Measurements from ENCODE around the gene LYPD6B.

LYPD6B gene

DNA sequence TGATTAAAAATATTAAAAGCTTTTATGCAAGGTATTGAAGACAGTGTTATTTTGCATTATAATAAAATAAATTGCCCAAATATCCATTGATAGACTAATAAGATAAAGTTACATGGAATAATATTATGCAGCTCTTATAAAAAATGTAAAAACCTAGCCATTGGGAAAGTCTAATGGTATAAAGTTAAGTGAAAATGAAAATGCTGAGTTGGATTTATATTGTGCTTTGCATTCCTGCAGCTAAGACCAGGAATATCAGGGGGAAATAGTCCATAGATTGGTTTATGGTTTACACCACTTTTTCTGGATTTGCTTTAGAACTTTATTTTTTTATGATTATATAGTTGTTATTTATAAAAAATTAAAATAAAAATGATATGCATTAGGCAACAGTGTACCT, 46.1 kb upstream of the LYPD6B start:
- Histone ChIP-seq H3K27me3 (ENCODE audit: insufficient read depth, poor library complexity, severe bottlenecking) (no peaks in the 10 kb centered on the region), H3K27ac (replicated peaks) (no peak overlapping the region), H3K4me3 (replicated peaks; ENCODE audit: insufficient read depth, low read length) (no peak overlapping the region)
- no peak for TF ChIP-seq SPI1 (IDR thresholded peaks at IDR 0.05; ENCODE audit: borderline replicate concordance, low read depth)
- TF ChIP-seq, protein P1, sequence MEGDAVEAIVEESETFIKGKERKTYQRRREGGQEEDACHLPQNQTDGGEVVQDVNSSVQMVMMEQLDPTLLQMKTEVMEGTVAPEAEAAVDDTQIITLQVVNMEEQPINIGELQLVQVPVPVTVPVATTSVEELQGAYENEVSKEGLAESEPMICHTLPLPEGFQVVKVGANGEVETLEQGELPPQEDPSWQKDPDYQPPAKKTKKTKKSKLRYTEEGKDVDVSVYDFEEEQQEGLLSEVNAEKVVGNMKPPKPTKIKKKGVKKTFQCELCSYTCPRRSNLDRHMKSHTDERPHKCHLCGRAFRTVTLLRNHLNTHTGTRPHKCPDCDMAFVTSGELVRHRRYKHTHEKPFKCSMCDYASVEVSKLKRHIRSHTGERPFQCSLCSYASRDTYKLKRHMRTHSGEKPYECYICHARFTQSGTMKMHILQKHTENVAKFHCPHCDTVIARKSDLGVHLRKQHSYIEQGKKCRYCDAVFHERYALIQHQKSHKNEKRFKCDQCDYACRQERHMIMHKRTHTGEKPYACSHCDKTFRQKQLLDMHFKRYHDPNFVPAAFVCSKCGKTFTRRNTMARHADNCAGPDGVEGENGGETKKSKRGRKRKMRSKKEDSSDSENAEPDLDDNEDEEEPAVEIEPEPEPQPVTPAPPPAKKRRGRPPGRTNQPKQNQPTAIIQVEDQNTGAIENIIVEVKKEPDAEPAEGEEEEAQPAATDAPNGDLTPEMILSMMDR (IDR thresholded peaks at IDR 0.05; ENCODE audit: insufficient read depth, low read length), result no peak
- TF ChIP-seq POLR2AphosphoS5 (IDR thresholded peaks at IDR 0.05; ENCODE audit: low read depth), result no peak
- TF ChIP-seq, protein P2, sequence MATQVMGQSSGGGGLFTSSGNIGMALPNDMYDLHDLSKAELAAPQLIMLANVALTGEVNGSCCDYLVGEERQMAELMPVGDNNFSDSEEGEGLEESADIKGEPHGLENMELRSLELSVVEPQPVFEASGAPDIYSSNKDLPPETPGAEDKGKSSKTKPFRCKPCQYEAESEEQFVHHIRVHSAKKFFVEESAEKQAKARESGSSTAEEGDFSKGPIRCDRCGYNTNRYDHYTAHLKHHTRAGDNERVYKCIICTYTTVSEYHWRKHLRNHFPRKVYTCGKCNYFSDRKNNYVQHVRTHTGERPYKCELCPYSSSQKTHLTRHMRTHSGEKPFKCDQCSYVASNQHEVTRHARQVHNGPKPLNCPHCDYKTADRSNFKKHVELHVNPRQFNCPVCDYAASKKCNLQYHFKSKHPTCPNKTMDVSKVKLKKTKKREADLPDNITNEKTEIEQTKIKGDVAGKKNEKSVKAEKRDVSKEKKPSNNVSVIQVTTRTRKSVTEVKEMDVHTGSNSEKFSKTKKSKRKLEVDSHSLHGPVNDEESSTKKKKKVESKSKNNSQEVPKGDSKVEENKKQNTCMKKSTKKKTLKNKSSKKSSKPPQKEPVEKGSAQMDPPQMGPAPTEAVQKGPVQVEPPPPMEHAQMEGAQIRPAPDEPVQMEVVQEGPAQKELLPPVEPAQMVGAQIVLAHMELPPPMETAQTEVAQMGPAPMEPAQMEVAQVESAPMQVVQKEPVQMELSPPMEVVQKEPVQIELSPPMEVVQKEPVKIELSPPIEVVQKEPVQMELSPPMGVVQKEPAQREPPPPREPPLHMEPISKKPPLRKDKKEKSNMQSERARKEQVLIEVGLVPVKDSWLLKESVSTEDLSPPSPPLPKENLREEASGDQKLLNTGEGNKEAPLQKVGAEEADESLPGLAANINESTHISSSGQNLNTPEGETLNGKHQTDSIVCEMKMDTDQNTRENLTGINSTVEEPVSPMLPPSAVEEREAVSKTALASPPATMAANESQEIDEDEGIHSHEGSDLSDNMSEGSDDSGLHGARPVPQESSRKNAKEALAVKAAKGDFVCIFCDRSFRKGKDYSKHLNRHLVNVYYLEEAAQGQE (IDR thresholded peaks at IDR 0.05; ENCODE audit: insufficient replicate concordance, low read depth), result no peak
- TF ChIP-seq GABPA (IDR thresholded peaks at IDR 0.05; ENCODE audit: low read depth), result no peak
- no peak for DNase-seq (ENCODE audit: low read depth in 1 of 2, low spot score in 1 of 2)

- Histone ChIP-seq H3K4me3 (replicated peaks; ENCODE audit: insufficient read depth, low read length) (no peak overlapping the region), H3K27ac (replicated peaks) (no peak overlapping the region), H3K27me3 (ENCODE audit: insufficient read depth, poor library complexity, severe bottlenecking) (no peaks in the 10 kb centered on the region)
- no peak for DNase-seq (ENCODE audit: low read depth in 1 of 2, low spot score in 1 of 2)
- TF ChIP-seq, protein P1 (IDR thresholded peaks at IDR 0.05; ENCODE audit: insufficient read depth, low read length), result no peak
- no peak for TF ChIP-seq POLR2AphosphoS5 (IDR thresholded peaks at IDR 0.05; ENCODE audit: low read depth)
- TF ChIP-seq, protein P2 (IDR thresholded peaks at IDR 0.05; ENCODE audit: insufficient replicate concordance, low read depth), result no peak
- TF ChIP-seq GABPA (IDR thresholded peaks at IDR 0.05; ENCODE audit: low read depth), result no peak
Measured at GRCh38 chr2:148993351-148993750, 45.1 kb upstream of the LYPD6B start.

DNA sequence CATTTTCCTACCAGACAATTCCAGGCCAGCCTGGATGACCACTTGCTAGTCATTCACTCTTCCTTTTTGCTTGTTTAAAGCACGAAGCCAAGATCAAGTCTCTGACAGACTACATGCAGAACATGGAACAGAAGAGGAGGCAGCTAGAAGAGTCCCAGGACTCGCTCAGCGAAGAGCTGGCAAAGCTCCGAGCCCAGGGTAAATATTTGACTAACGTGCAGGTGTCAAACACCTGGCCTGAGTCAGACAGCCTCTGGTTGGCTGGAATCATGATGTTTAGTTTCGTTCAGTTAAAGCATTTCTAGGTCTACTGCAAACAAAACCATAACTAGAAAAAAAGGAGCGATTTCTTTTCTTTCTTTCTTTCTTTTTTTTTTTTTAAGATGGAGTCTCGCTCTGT, 44.2 kb upstream of the LYPD6B start:
- H3K27me3 ChIP-seq (ENCODE audit: insufficient read depth, poor library complexity, severe bottlenecking), result no peaks in the 10 kb centered on the region
- no peak overlapping the region for H3K27ac ChIP-seq (replicated peaks)
- TF ChIP-seq, protein P2 (IDR thresholded peaks at IDR 0.05; ENCODE audit: insufficient replicate concordance, low read depth), result no peak
- TF ChIP-seq, protein P1 (IDR thresholded peaks at IDR 0.05; ENCODE audit: insufficient read depth, low read length), result no peak
- no peak for TF ChIP-seq SPI1 (IDR thresholded peaks at IDR 0.05; ENCODE audit: borderline replicate concordance, low read depth)
- TF ChIP-seq POLR2AphosphoS5 (IDR thresholded peaks at IDR 0.05; ENCODE audit: low read depth), result no peak
- no peak for TF ChIP-seq GABPA (IDR thresholded peaks at IDR 0.05; ENCODE audit: low read depth)
- no peak overlapping the region for H3K4me3 ChIP-seq (replicated peaks; ENCODE audit: insufficient read depth, low read length)
- DNase-seq (ENCODE audit: low read depth in 1 of 2, low spot score in 1 of 2), result no peak

Data from HL-60 (cell line).